DMS 273 treated with DMSO at 0.1 percent for 48 hours (cell line): Measurements from ENCODE around the gene RGS7.
"Not testable (repeated sequence)": the region's sequence is repeated elsewhere in the genome, so short reads cannot be mapped to it uniquely, and the experiment has no call there.

Source experiments
- DNase-seq: peaks from one replicate; lab custom pipeline; 2025; lab: John Stamatoyannopoulos, UW

Gene RGS7

GRCh38 chr1:241331328-241332036 is 25.5 kb downstream of the RGS7 start:
- DNase-seq = no peak

- no peak for DNase-seq
Measured at GRCh38 chr1:241330619-241331327, 26.2 kb downstream of the RGS7 start.

- DNase-seq = no peak
Measured at GRCh38 chr1:241325456-241325855, 31.5 kb downstream of the RGS7 start.

GRCh38 chr1:241323514-241324195 is 33.4 kb downstream of the RGS7 start:
- DNase-seq = no peak

GRCh38 chr1:241317676-241318075 is 39.3 kb downstream of the RGS7 start:
- no peak for DNase-seq

GRCh38 chr1:241316372-241316771 is 40.6 kb downstream of the RGS7 start:
- no peak for DNase-seq

- DNase-seq = no peak
Measured at GRCh38 chr1:241311056-241311746, 45.8 kb downstream of the RGS7 start.

- DNase-seq = no peak
Measured at GRCh38 chr1:241310451-241310850, 46.6 kb downstream of the RGS7 start.

GRCh38 chr1:241309651-241310050 is 47.4 kb downstream of the RGS7 start:
- no peak for DNase-seq

- DNase-seq = no peak
Measured at GRCh38 chr1:241308471-241308870, 48.5 kb downstream of the RGS7 start.

- DNase-seq = no peak
Measured at GRCh38 chr1:241308011-241308410, 49.0 kb downstream of the RGS7 start.

GRCh38 chr1:241306125-241306790 is 50.7 kb downstream of the RGS7 start:
- no peak for DNase-seq

GRCh38 chr1:241302024-241302423 is 55.0 kb downstream of the RGS7 start:
- DNase-seq = not testable (repeated sequence)

- DNase-seq = no peak
Measured at GRCh38 chr1:241299347-241299746, 57.7 kb downstream of the RGS7 start.

GRCh38 chr1:241292973-241293372 is 64.0 kb downstream of the RGS7 start:
- no peak for DNase-seq

GRCh38 chr1:241291548-241291947 is 65.5 kb downstream of the RGS7 start:
- not testable (repeated sequence) for DNase-seq

GRCh38 chr1:241286486-241286885 is 70.5 kb downstream of the RGS7 start:
- no peak for DNase-seq

GRCh38 chr1:241276391-241276790 is 80.6 kb downstream of the RGS7 start:
- DNase-seq = no peak

GRCh38 chr1:241275981-241276380 is 81.0 kb downstream of the RGS7 start:
- DNase-seq = no peak

- DNase-seq = no peak
Measured at GRCh38 chr1:241275226-241275625, 81.8 kb downstream of the RGS7 start.

- DNase-seq = no peak
Measured at GRCh38 chr1:241274693-241275092, 82.3 kb downstream of the RGS7 start.

GRCh38 chr1:241272828-241273227 is 84.2 kb downstream of the RGS7 start:
- DNase-seq = no peak
